ENCODE measurements around the gene INPP4B.

INPP4B gene

GRCh38 chr4:142416711-142417275 lies 429.3 kb downstream of the INPP4B start:
- no peak overlapping the region for H3K9ac ChIP-seq
- no peak for TF ChIP-seq CTCF (IDR thresholded peaks at IDR 0.05)
- no peak overlapping the region for H3K27ac ChIP-seq
- no peaks in the 10 kb centered on the region for H3K79me2 ChIP-seq
- no peak overlapping the region for H3K4me3 ChIP-seq (ENCODE audit: low read depth, low read length)
- H3K27me3 ChIP-seq (ENCODE audit: control insufficient read depth, insufficient read depth, low read length) = no peaks in the 10 kb centered on the region
- no peaks in the 10 kb centered on the region for H3K9me3 ChIP-seq (ENCODE audit: control insufficient read depth, low read length)
- H3K4me2 ChIP-seq (ENCODE audit: low read length) = no peak overlapping the region
- no peaks in the 10 kb centered on the region for H3K36me3 ChIP-seq (ENCODE audit: control insufficient read depth, insufficient read depth, low read length)
- no peaks in the 10 kb centered on the region for H3K4me1 ChIP-seq
- no peak overlapping the region for H2AFZ ChIP-seq

- Histone ChIP-seq H3K79me2 (no peaks in the 10 kb centered on the region), H2AFZ (no peak overlapping the region), H3K27me3 (ENCODE audit: control insufficient read depth, insufficient read depth, low read length) (no peaks in the 10 kb centered on the region), H3K4me2 (ENCODE audit: low read length) (no peak overlapping the region), H3K36me3 (ENCODE audit: control insufficient read depth, insufficient read depth, low read length) (no peaks in the 10 kb centered on the region), H3K27ac (no peak overlapping the region), H3K9ac (no peak overlapping the region), H3K4me1 (no peaks in the 10 kb centered on the region), H3K9me3 (ENCODE audit: control insufficient read depth, low read length) (no peaks in the 10 kb centered on the region), H3K4me3 (ENCODE audit: low read depth, low read length) (no peak overlapping the region)
- TF ChIP-seq CTCF (IDR thresholded peaks at IDR 0.05) = no peak
These were observed 430.0 kb downstream of the INPP4B start for GRCh38 chr4:142416121-142416520.

GRCh38 chr4:142414366-142414990 lies 431.6 kb downstream of the INPP4B start:
- no peak overlapping the region for H3K4me3 ChIP-seq (ENCODE audit: low read depth, low read length)
- no peaks in the 10 kb centered on the region for H3K27me3 ChIP-seq (ENCODE audit: control insufficient read depth, insufficient read depth, low read length)
- no peak for TF ChIP-seq CTCF (IDR thresholded peaks at IDR 0.05)
- no peaks in the 10 kb centered on the region for H3K9me3 ChIP-seq (ENCODE audit: control insufficient read depth, low read length)
- no peak overlapping the region for H3K27ac ChIP-seq
- H3K4me1 ChIP-seq = no peaks in the 10 kb centered on the region
- no peaks in the 10 kb centered on the region for H3K79me2 ChIP-seq
- H3K9ac ChIP-seq = no peak overlapping the region
- no peak overlapping the region for H2AFZ ChIP-seq
- no peak overlapping the region for H3K4me2 ChIP-seq (ENCODE audit: low read length)
- H3K36me3 ChIP-seq (ENCODE audit: control insufficient read depth, insufficient read depth, low read length) = no peaks in the 10 kb centered on the region

- H2AFZ ChIP-seq = no peak overlapping the region
- H3K9ac ChIP-seq = no peak overlapping the region
- no peaks in the 10 kb centered on the region for H3K27me3 ChIP-seq (ENCODE audit: control insufficient read depth, insufficient read depth, low read length)
- no peaks in the 10 kb centered on the region for H3K79me2 ChIP-seq
- no peaks in the 10 kb centered on the region for H3K4me1 ChIP-seq
- H3K4me3 ChIP-seq (ENCODE audit: low read depth, low read length) = no peak overlapping the region
- no peak for TF ChIP-seq CTCF (IDR thresholded peaks at IDR 0.05)
- no peaks in the 10 kb centered on the region for H3K36me3 ChIP-seq (ENCODE audit: control insufficient read depth, insufficient read depth, low read length)
- no peaks in the 10 kb centered on the region for H3K9me3 ChIP-seq (ENCODE audit: control insufficient read depth, low read length)
- no peak overlapping the region for H3K27ac ChIP-seq
- no peak overlapping the region for H3K4me2 ChIP-seq (ENCODE audit: low read length)
These were observed 432.6 kb downstream of the INPP4B start for GRCh38 chr4:142413485-142413884.

- H3K27ac ChIP-seq = no peak overlapping the region
- TF ChIP-seq CTCF (IDR thresholded peaks at IDR 0.05) = no peak
- H3K4me1 ChIP-seq = no peaks in the 10 kb centered on the region
- no peaks in the 10 kb centered on the region for H3K9me3 ChIP-seq (ENCODE audit: control insufficient read depth, low read length)
- H3K36me3 ChIP-seq (ENCODE audit: control insufficient read depth, insufficient read depth, low read length) = no peaks in the 10 kb centered on the region
- no peak overlapping the region for H3K4me3 ChIP-seq (ENCODE audit: low read depth, low read length)
- H3K27me3 ChIP-seq (ENCODE audit: control insufficient read depth, insufficient read depth, low read length) = no peaks in the 10 kb centered on the region
- no peak overlapping the region for H3K4me2 ChIP-seq (ENCODE audit: low read length)
- no peak overlapping the region for H3K9ac ChIP-seq
- no peak overlapping the region for H2AFZ ChIP-seq
- no peaks in the 10 kb centered on the region for H3K79me2 ChIP-seq
These were observed 434.1 kb downstream of the INPP4B start for GRCh38 chr4:142411993-142412392.

Measured in parathyroid adenoma (tissue), 2 donors.